Endothelial cell of hepatic sinusoid (primary cell): ENCODE measurements around the gene PPP1CC.
"Not testable (repeated sequence)": the region's sequence is repeated elsewhere in the genome, so short reads cannot be mapped to it uniquely, and the experiment has no call there.

ENCODE experiments used
- in situ Hi-C: cut with HindIII; loops from 2 replicates; pipeline ENCODE4 v1.10.0; 2017; ENCODE audit warnings: low sequenced_read_pairs

PPP1CC gene

DNA sequence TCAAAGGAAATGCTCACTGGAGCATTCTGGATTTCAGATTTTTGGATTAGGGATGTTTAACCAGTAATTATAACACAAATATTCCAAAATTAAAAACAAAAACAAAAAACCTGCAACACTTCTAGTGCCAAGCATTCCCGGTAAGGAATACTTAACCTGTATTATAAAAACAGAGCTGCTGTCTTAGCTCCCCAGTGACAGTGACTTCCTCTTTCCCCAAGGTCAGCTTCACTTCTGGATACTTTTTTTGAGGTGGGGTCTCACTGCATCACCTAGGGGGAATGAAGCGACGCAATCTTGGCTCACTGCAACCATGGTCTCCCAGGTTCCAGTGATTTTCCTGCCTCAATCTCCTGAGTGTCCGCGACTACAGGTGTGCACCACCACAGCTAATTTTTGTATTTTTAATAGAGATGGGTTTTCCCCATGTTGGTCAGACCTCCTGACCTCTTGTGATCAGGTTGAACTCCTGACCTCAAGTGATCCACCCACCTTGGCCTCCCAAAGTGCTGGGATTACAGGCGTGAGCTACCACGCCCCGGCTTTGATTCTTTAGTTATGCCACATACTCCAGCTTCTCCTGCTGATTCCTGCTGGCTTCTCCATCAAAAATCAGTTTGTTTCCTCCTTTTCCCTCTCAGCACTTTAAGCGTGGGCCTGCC is 15.9 kb downstream of the PPP1CC start:
- in situ Hi-C loops, result no loop called here

DNA sequence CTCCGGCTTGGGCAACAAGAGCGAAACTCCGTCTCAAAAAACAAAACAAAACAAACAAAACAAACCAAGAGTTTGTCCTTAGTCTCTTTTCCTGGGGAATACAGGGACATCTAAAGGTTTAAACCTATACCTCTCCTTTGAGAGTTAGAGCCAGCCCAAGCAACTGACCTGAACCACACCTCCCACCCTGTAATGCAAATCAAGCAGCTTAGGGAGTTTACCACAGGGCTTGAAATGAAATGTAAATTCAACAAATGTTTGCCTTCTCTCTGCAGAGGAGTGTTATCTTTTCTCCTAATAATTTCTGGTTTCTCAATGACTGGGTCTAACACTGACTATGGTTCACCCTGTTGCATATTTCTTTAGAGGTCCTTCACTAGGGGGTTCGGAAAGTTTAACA is 16.7 kb downstream of the PPP1CC start:
- in situ Hi-C loops, result no loop called here

DNA sequence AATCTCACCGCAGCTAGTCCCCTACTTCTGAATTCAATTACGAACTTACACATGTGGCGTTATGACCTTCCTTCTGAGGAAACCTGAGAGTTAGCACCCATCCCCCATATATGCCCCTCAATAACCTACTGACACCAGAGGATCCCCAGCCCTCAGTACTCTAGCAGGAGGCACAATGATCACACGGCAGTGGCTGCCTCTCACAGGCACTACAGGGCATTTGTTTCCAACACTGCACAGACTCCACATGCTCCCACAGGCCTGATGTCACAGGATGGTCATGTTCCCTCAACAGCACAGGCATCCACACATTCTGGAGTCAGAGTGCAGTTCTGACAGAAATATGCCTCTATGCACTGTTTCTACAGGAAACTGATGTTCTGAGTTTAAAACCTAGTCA is 17.4 kb downstream of the PPP1CC start:
- in situ Hi-C loops, result no loop called here

DNA sequence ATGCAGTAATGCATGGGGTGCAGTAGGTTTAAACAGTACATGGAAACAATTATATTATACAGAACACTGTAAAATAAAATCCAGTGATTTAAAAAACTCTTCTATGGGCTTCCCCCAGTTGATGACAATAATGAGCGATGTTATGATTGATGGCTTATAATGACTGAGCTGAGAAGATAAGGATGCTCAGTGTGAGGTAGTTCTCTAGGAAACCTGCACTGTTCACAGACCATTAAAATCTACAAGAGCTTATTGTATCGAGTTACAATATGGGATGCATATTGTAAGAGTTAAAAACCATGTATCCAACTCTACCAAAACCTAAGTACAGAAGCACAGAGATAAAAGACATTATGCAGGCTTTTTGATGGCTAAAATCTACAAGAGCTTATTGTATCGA is 19.8 kb downstream of the PPP1CC start:
- in situ Hi-C loops, result not testable (repeated sequence)

DNA sequence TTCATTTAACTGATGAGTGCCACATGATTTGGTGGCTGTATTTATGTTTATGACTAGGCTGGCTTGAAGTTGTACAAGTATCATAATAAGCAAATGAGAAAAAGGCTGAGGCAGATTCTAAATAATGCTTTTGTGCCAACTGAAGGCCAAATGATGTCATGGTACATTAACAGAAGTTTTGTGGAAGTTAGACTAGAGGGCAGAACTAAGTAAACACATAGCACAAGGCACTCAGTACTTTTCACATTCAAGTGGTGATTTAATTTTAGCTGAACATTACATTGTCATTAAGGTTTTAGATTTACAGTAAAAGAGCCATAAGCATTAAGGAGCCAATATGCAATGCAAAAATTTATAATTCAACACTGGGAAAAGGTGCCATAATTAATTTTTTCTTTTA is 21.1 kb downstream of the PPP1CC start:
- in situ Hi-C loops, result no loop called here

DNA sequence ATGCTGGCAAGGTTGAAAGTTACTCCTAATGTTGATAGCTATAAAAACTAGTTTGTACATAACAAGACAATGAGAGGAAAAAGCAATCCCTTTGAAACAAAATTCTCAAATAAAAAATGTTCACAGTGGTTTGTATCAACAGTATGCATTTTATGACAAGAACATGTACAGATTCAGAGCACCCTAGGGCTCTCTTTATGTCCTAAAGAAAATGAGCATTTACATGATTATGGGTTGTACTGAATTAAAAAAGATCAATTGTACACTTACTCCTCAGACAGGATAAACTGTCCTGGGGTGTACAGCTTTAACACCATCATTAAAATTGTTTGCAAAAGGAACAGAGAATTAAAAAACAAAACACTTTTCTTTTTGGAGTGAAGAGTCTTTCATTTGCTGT is 22.2 kb downstream of the PPP1CC start:
- in situ Hi-C loops, result no loop called here

DNA sequence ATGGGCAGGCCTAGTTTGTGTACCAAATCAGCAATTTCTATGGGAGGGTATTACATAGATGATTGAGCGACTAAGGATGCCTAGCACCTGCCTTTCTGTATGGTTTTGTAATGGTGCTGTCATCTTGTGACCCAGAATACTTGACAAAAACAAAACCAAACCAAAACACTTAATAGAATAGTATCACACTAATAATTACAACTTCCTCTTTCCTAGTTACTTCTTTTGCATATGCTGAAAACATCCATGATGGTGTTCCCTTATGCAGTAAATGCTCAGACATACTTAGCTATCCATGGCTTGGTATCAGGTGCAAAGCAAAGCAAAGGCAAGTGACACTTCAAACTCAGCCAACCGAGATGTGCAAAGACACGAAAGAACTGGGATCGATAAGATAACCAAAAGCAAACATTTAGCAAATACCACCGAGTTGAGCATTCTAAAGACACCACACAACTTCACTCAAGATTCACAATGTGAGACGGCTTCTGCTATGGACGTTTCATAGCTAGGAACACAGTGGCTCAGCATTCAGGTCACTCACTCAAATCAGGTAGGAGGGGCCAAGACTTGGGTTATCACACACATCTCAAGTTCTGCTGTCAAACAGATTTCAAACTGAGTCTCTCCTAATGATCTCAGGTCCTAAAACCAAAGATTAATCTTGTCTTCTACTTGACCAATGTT is 24.3 kb downstream of the PPP1CC start:
- in situ Hi-C loops, result no loop called here

DNA sequence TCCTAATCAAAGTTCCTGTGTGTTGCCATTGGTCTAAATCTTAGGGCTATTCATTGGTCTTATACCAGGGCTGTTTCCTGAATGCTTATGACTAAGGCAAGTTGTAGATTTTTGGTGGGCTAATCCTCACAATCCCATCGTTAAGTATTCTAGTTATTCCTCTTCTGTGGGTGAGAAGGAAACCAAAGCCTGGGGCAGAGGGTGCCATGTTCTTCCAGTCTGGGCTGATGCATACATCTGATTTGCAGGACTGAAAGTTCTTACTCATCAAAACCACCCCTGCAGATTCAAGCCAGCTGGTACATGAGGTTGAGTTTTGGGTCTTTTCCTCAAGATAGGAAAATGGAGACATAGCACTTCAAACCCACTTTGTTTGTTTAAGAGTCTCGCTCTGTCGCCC is 25.7 kb downstream of the PPP1CC start:
- in situ Hi-C loops, result no loop called here

DNA sequence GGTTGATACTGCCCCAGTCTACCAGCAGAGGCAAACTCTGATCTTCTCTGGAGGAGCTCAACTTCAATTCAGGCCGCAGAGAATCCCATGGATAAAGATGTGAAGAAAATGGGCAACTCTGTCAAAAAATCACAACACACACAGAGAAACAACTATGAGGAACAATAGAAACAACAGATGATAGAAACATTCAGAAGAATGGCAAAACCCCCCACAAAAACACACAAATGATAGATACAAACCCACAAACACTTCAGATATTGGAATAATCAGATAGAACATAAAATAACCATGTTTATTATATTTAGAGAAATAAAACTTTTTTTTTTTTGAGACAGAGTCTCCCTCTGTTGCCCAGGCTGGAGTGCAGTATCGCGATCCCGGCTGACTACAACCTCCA is 33.8 kb downstream of the PPP1CC start:
- in situ Hi-C loops, result loop anchor here (5.0 kb wide), 1 partner anchor 93 kb away; no protein-coding TSS in a partner anchor

DNA sequence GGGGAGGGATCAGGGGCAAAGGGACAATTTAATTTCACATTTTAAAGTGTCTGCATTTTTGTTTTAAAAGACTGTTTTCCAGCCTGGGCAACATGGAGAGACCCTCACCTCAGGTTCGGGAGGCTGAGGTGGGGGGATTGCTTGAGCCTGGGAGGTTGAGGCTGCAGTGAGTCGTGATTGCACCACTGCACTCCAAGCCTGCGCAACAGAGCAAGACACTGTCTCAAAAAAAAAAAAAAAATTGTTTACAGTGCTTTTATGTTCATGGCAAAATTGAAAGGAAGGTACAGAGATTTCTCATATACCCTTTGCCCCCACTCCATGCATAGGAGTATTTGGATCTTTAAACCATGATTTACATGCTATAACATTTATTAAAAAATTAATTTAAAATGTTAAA is 37.4 kb downstream of the PPP1CC start:
- in situ Hi-C loops, result loop anchor here (5.0 kb wide), 1 partner anchor 97 kb away; no protein-coding TSS in a partner anchor

DNA sequence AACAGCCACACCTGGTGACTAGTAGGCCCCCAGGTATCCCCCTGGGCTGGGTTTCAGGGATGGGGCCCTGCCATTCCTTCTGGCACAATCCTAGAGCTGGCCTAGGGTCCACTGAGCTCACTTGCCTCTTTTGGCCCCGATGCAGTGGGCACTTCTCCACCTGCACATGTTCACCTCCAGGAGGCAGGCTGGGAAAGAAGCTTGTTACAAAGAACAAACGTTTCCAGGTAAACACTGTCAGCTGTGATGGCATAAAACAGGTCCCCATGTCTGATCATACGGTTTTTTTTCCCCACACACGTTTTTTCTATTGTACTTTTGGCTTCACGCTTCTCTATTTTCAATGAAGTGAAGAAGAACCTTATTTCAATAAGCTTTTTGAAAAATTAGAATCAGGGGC is 37.9 kb downstream of the PPP1CC start:
- in situ Hi-C loops, result loop anchor here (5.0 kb wide), 1 partner anchor 98 kb away; no protein-coding TSS in a partner anchor

DNA sequence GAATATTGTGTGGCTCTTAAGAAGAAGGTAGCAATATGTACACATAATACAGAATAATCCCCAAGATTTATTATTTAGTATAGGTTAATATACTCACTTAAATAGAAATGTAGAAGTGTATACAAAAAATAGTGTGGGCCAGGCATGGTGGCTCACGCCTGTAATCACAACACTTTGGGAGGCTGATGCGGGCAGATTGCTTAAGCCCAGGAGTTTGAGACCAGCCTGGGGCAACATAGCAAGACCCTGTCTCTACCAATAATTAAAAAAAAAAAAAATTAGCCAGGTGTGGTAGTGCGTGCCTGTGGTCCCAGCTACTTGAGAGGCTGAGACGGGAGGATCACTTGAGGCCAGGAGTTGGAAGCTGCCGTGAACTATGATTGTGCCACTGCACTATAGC is 38.5 kb downstream of the PPP1CC start:
- in situ Hi-C loops, result no loop called here

DNA sequence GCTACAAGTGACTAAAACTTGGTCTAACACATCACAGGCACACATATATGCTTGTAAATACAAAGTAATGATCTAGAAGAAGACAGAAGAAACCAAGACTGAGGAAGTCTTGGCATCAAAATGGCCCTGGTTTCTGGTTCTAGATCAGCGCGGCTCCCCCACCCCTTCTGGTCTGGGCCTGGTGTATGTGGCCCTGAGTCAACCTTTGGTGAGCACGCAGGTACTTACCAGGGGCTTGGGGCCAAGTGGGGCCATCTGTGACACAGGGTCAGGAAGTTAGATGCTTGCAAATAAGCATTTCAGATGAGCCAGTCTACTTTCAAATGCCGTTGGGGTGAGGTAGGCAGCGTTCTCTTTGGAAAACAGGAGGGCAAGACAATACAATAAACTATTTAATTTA is 40.6 kb downstream of the PPP1CC start:
- in situ Hi-C loops, result no loop called here

DNA sequence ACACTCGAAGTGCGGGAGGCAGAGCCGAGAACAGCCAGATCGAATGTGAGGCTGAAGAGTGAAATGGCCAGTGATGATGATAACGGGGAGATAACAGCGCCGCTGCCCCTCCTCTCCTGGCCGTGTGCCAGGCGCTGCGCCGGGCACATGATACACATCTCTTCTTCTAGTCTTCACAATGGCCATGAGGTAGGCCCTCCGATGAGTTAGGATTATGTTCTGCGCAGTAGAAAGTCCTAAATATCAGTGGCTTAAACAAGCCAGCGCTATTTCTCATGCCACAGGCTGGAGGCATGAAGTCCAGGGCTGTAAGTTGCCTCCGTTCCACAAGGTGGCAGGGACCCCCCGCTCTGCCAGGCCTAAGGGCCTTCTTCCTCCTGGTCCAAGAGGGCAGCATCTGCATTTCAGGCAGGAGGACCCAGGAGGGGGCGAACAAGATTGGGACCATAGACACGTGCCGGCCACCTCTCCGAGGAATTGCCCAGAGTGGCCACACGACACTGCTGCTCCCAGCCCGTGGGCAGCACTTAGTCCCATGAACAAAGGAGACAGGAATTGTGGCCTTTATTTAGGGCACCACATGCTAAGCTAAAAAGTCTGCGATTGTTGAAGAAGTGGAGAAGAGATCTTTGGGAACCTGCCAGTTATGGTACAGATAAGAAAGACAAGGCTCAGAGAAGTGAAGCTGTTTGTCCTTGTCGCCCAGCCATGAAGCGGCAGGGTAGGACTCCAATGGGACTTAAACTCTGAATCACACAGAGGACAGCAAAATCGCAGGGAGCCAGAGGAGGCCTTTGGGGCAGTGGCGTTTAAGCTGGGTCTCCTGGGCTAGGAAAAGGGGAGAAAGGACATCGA is 42.9 kb downstream of the PPP1CC start:
- in situ Hi-C loops, result no loop called here

DNA sequence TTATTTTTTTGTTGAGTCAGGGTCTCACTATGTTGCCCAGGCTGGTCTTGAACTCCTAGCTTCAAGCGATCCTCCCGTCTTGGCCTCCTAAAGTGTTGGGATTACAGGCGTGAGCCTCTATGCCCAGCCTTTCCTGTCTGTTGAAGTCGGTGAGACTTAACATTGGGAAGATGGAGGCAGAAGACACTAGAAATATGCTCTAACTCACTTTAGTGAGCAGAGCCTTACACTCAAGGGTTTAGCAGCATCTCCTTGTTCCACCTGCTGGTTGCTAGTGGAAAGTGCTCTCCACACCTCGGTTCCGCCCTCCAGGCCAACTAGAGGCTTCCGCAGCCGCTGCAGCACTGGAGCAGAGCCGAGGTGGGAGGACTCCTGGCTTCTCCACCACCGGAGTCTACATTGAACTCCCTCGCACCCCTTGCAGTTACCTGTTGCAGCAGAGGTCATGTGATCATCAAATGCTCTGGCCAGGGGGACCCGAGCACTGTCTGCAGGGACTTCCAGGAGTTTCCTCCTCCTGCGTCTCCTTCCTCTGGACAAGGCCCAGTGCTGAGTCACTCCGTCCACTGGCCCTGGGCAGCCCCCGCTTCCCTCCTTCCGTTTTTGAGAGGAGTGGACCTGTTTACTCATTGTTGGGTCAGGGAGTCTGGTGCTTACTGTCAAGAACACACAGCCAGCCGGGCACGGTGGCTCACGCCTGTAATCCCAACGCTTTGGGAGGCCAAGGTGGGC is 44.4 kb downstream of the PPP1CC start:
- in situ Hi-C loops, result no loop called here

DNA sequence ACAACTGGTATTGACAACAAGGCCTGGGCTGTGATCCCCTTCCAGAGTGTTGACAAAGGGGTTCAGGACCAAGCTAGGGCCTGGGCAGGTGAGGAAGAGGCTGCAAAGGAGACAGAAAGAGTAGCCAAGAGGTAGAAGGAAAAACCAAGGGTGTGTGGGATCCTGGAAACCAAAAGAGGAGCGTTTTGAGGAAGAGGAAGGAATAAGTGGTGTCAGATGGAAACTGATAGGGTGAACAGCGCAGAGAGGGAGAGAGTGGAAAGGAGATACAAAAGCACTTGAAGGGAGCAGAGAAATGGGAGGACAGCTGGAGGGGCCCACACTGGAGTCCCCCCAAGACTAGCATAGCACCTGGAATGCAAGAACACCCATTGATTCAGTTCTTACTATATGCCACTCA is 45.5 kb downstream of the PPP1CC start:
- in situ Hi-C loops, result no loop called here

DNA sequence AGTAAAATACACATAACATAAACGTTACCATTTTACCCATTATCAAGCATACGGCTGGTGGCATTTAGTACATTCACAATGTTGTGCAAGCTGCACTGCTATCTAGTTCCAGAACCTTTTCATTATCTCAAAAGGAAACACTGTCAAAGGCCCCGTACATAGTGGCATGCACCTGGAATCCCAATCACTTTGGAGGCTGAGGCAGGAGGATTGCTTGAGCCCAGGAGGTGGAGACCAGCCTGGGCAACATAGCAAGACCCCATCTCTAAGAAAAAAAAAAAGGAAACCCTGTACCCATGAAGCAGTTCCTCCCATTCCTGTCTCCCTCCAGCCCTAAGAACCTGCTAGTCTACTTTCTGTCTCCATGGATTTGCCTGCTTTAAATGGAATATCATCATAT is 46.4 kb downstream of the PPP1CC start:
- in situ Hi-C loops, result no loop called here

DNA sequence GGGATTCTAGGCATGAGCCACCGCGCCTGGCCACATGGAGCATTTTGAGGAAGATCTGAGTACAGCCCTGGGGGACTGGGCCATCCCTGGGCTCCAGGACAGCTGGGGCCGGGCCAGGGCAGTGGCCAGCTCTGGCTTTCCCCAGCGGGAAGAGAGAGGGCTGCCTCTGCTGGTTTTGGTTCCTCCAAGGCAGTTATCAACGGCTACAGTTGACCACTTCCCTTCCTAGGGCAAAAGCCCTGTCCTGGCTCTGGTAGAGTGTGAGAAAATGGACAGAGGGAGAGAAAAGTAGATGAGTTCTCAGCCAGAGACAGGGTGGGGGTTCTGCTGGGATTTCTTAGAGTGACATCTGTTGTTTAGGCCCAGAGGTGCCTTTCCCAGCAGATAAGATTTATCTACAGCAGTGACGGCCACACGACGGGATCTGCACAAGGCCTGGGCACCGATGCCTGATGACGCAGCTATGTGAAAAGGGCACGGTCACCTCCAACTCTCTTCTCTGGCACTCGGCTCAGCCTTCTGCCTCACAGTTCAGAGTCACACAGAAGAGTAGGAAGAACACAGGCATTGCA is 48.3 kb downstream of the PPP1CC start:
- in situ Hi-C loops, result no loop called here

DNA sequence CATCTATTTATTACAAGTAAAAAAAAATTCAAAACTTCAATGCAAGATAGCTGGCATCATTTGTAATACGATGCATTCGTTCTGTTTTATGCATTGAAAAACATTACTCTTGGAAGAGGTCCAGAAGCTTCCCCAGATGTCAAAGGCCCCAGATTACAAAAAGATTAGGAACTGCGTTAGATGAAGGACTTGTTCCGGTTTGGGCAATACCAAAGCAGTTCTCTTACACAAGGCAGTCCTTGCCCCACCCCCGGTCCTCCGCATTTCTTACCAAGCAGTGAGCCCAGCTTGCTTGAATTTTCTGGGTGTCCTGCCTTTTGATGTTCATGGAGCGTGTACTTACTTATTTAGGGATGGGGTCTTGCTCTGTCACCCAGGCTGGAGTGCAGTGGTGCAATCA is 49.0 kb downstream of the PPP1CC start:
- in situ Hi-C loops, result no loop called here

DNA sequence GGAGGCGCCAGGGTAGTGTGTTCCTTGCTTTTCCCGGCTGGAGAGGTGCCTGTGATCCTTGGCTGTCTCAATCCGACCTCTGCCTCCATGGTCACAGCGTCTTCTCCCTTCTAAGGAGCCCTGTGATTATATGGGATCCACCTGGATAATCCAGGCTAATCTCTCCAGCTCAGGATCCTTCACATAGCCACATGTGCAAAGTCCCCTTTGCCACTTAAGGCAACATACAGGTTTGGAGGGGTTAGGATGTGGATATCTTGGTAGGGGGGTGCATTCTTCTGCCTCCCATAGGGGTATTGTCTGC is 52.6 kb downstream of the PPP1CC start:
- in situ Hi-C loops, result no loop called here
